Panc1 (cell line): Measurements from ENCODE around the gene SH2D3C. TPM values are rescaled to one million over a fixed set of nuclear protein-coding genes. Genes with fewer than 3 reads are reported as not detected.

ENCODE experiments used
- ATAC-seq: fragments of 200-7000 bp; cut with Tn5 transposase; 2 replicates; pipeline ENCODE4 v1.9.1; 2020; ENCODE audit warnings: mild to moderate bottlenecking, moderate library complexity
- BruUV-seq: library from RNA; stranded (reverse); fragments of 400-500 nt; replicated peaks from 2 replicates; lab custom pipeline; 2021; lab: Mats Ljungman, UMichigan
- CTCF ChIA-PET: fragments of 300-600 bp; sonication (Branson Sonifier 250); formaldehyde crosslinking; loops from one replicate; lab custom pipeline; 2022; ENCODE audit warnings: antibody characterized with exemption; lab: Charles Lee
- POLR2A ChIA-PET: fragments of 300-600 bp; sonication (Branson Sonifier 250); formaldehyde crosslinking; loops from one replicate; lab custom pipeline; 2022; ENCODE audit warnings: antibody characterized with exemption; lab: Charles Lee
- DNase-seq: peaks from one replicate; pipeline ENCODE4 v3.0.0-alpha.2; 2010; ENCODE audit warnings: low read depth, low spot score
- H3K27ac ChIP-seq: 2 replicates; pipeline ENCODE4 v1.5.1; 2011; ENCODE audit warnings: mild to moderate bottlenecking, low read length, inconsistent platforms
- H3K27me3 ChIP-seq: fragments of 200-500 bp; sonication (Bioruptor generic); 2 replicates; pipeline ENCODE4 v1.6.0; 2014; ENCODE audit warnings: low read length, inconsistent platforms; ENCODE audit not compliant: control insufficient read depth, insufficient read depth
- H3K36me3 ChIP-seq: fragments of 200-500 bp; sonication (Bioruptor generic); 2 replicates; pipeline ENCODE4 v1.5.1; 2014; ENCODE audit warnings: inconsistent platforms, mild to moderate bottlenecking, low read length, moderate library complexity; ENCODE audit not compliant: control insufficient read depth, insufficient read depth
- H3K4me1 ChIP-seq: 2 replicates; pipeline ENCODE4 v1.5.1; 2011; ENCODE audit warnings: inconsistent platforms, mild to moderate bottlenecking, low read length, moderate library complexity; ENCODE audit not compliant: control insufficient read depth, insufficient read depth
- H3K4me3 ChIP-seq, 2 experiments: 2 replicates each; pipeline ENCODE4 v1.5.1; 2011 to 2012; ENCODE audit warnings: low read depth in 2 of 2, low read length in 2 of 2, mild to moderate bottlenecking in 2 of 2, inconsistent platforms in 1 of 2, moderate library complexity in 1 of 2
- H3K9me3 ChIP-seq: fragments of 200-500 bp; sonication (Bioruptor generic); 2 replicates; pipeline ENCODE4 v1.5.1; 2014; ENCODE audit warnings: low read depth, mild to moderate bottlenecking, inconsistent platforms, low read length, moderate library complexity; ENCODE audit not compliant: control insufficient read depth, insufficient read depth
- CTCF ChIP-seq: fragments of 450-650 bp; IDR thresholded peaks from 2 replicates; pipeline ENCODE4 v1.5.1; 2017; ENCODE audit warnings: mild to moderate bottlenecking
- POLR2AphosphoS5 ChIP-seq: IDR thresholded peaks from 2 replicates; pipeline ENCODE4 v1.6.1; 2012; ENCODE audit warnings: mild to moderate bottlenecking, low read depth, low read length, moderate library complexity
- REST ChIP-seq, 2 experiments: IDR thresholded peaks; 2 replicates each; pipeline ENCODE4 v1.6.1; 2011 to 2012; ENCODE audit warnings: low read depth in 2 of 2, control low read depth in 1 of 2, low read length in 1 of 2, mild to moderate bottlenecking in 1 of 2, moderate library complexity in 1 of 2; ENCODE audit not compliant: insufficient read depth in 1 of 2
- SIN3A ChIP-seq: IDR thresholded peaks from 2 replicates; pipeline ENCODE4 v1.6.1; 2012; ENCODE audit warnings: low read depth, mild to moderate bottlenecking, low read length, moderate library complexity, borderline replicate concordance; ENCODE audit not compliant: insufficient read depth
- TCF7L2 ChIP-seq: IDR thresholded peaks from 2 replicates; pipeline ENCODE4 v1.6.1; 2011; ENCODE audit warnings: mild to moderate bottlenecking, low read depth, low read length, inconsistent platforms
- in situ Hi-C: cut with HindIII; loops from 2 replicates; pipeline ENCODE4 v1.10.0; 2016; ENCODE audit warnings: low sequenced_read_pairs, low pct_unique_long_range_greater_than_20kb
- intact Hi-C: fragments of 100-400 bp; cut with micrococcal nuclease; formaldehyde crosslinking; loops from one replicate; pipeline ENCODE4 v1.10.0; 2022; ENCODE audit not compliant: unreplicated experiment
- total RNA-seq: library from RNA; stranded (reverse); gene quantifications from one replicate; pipeline ENCODE4 v1.2.1, GENCODE V29; 2021; ENCODE audit not compliant: unreplicated experiment

SH2D3C gene
- total RNA-seq, 1 experiment from 2014 or later, result 0.49 TPM

GRCh38 chr9:127734247-127734746 is 44.2 kb downstream of the SH2D3C start:
- intact Hi-C loops (loop anchor here (2.0 to 10.0 kb wide), 2 partner anchors 51 to 149 kb away; no protein-coding TSS in a partner anchor), in situ Hi-C loops (no loop called here)
- POLR2A ChIA-PET, result no interaction called here
- DNase-seq (no peak), ATAC-seq (0 out of 2 replicates have a peak, but pooled peaks have one; percentile 1)
- BruUV-seq, result TSS peak; percentile 76
- H3K4me1 ChIP-seq, result no peaks in the 10 kb centered on the region
- H3K27ac ChIP-seq, result peak overlapping the region; percentile 44
- H3K36me3 ChIP-seq, result no peaks in the 10 kb centered on the region
- CTCF ChIA-PET, result interaction anchor here (0.6 to 1.4 kb wide), 6 partner anchors 9 to 135 kb away, joined by 3 to 14 read pairs (median 3); no protein-coding TSS in a partner anchor
- H3K27me3 ChIP-seq, result no peaks in the 10 kb centered on the region
- no peak for TF ChIP-seq REST (IDR thresholded peaks at IDR 0.05; ENCODE audit: insufficient read depth in 1 of 2, low read depth in 2 of 2, low read length in 1 of 2)
- no peak for TF ChIP-seq SIN3A
- TF ChIP-seq POLR2AphosphoS5, result no peak
- TF ChIP-seq CTCF, result no peak; the same call in 1 of the 2 replicates
- no peak for TF ChIP-seq TCF7L2
- H3K9me3 ChIP-seq, result no peaks in the 10 kb centered on the region
- H3K4me3 ChIP-seq, result peak overlapping the region; percentile 63 to 65

- in situ Hi-C loops (no loop called here), intact Hi-C loops (loop anchor here (2.0 to 10.0 kb wide), 2 partner anchors 51 to 149 kb away; no protein-coding TSS in a partner anchor)
- Histone ChIP-seq H3K4me1 (no peaks in the 10 kb centered on the region), H3K9me3 (no peaks in the 10 kb centered on the region), H3K27me3 (no peaks in the 10 kb centered on the region), H3K36me3 (no peaks in the 10 kb centered on the region), H3K27ac (no peak overlapping the region), H3K4me3 (no peak overlapping the region)
- POLR2A ChIA-PET, result no interaction called here
- ATAC-seq (no peak), DNase-seq (no peak)
- TF ChIP-seq POLR2AphosphoS5 (no peak), REST (IDR thresholded peaks at IDR 0.05; ENCODE audit: insufficient read depth in 1 of 2, low read depth in 2 of 2, low read length in 1 of 2) (no peak), CTCF (no peak), TCF7L2 (no peak), SIN3A (no peak)
- CTCF ChIA-PET, result interaction anchor here (1.3 kb wide), 1 partner anchor 143 kb away, joined by 4 read pairs; no protein-coding TSS in a partner anchor
- no TSS peak for BruUV-seq
Measured at GRCh38 chr9:127733614-127734013, 44.9 kb downstream of the SH2D3C start.
